Activated CD8-positive, alpha-beta T cell treated with anti-CD3 and anti-CD28 coated beads, Interleukin-2, amount 10 ng/mL, durations not matched to agents 7 days and 5 days (primary cell): ENCODE results near the gene CNNM1. TPM values are rescaled to one million over a fixed set of nuclear protein-coding genes. Genes with fewer than 3 reads are reported as not detected.

Experiments
- ATAC-seq: fragments of 150-1000 bp; cut with Tn5 transposase; one replicate; pipeline ENCODE4 v1.10.0; 2021; ENCODE audit warnings: moderate library complexity
- CTCF ChIA-PET: fragments of 350-600 bp; sonication (Branson Sonifier 250); formaldehyde crosslinking; loops from one replicate; lab custom pipeline; 2021; ENCODE audit warnings: antibody characterized with exemption; lab: Charles Lee
- POLR2A ChIA-PET: fragments of 350-600 bp; sonication (Branson Sonifier 250); formaldehyde crosslinking; loops from one replicate; lab custom pipeline; 2021; ENCODE audit warnings: antibody characterized with exemption; lab: Charles Lee
- DNase-seq: peaks from one replicate; pipeline ENCODE4 v3.0.0-alpha.2; 2020
- H3K27ac Mint-ChIP-seq: one replicate; pipeline ENCODE4 v1.8.0; 2021; ENCODE audit warnings: mild to moderate bottlenecking, mixed read lengths
- H3K27me3 Mint-ChIP-seq: one replicate; pipeline ENCODE4 v1.8.0; 2021; ENCODE audit warnings: low read depth, mixed read lengths
- H3K36me3 Mint-ChIP-seq: one replicate; pipeline ENCODE4 v1.8.0; 2021; ENCODE audit warnings: low read depth, mixed read lengths
- H3K4me1 Mint-ChIP-seq: one replicate; pipeline ENCODE4 v1.8.0; 2021; ENCODE audit warnings: low read depth, mixed read lengths
- H3K4me3 Mint-ChIP-seq: one replicate; pipeline ENCODE4 v1.8.0; 2021; ENCODE audit warnings: mild to moderate bottlenecking, mixed read lengths
- H3K9me3 Mint-ChIP-seq: one replicate; pipeline ENCODE4 v1.8.0; 2022; ENCODE audit warnings: mixed read lengths; ENCODE audit not compliant: insufficient read depth
- total RNA-seq, 2 experiments: library from RNA; stranded (reverse); gene quantifications; one replicate each; pipeline ENCODE4 v1.2.3, GENCODE V29; 2021

Gene CNNM1
- total RNA-seq, 2 experiments from 2014 or later, result 0.13 to 0.23 TPM

GRCh38 chr10:99360934-99361333 lies 31.8 kb downstream of the CNNM1 start:
- CTCF ChIA-PET, result no interaction called here
- Mint-ChIP-seq H3K9me3 (no peaks in the 10 kb centered on the region), H3K27ac (no peak overlapping the region), H3K27me3 (peaks cover 18% of the 10 kb centered on the region), H3K36me3 (no peaks in the 10 kb centered on the region), H3K4me1 (no peaks in the 10 kb centered on the region), H3K4me3 (no peak overlapping the region)
- POLR2A ChIA-PET, result no interaction called here
- no peak for DNase-seq
- ATAC-seq, result no peak

- POLR2A ChIA-PET, result no interaction called here
- no peak overlapping the region for H3K4me3 Mint-ChIP-seq
- no peaks in the 10 kb centered on the region for H3K36me3 Mint-ChIP-seq
- no peaks in the 10 kb centered on the region for H3K4me1 Mint-ChIP-seq
- ATAC-seq (no peak), DNase-seq (no peak)
- peaks cover 44% of the 10 kb centered on the region for H3K27me3 Mint-ChIP-seq
- H3K27ac Mint-ChIP-seq, result no peak overlapping the region
- no peaks in the 10 kb centered on the region for H3K9me3 Mint-ChIP-seq
- CTCF ChIA-PET, result no interaction called here
Measured at GRCh38 chr10:99364125-99364524, 35.0 kb downstream of the CNNM1 start.

GRCh38 chr10:99365311-99365710 lies 36.2 kb downstream of the CNNM1 start:
- Mint-ChIP-seq H3K4me1 (no peaks in the 10 kb centered on the region), H3K27ac (no peak overlapping the region), H3K9me3 (no peaks in the 10 kb centered on the region), H3K4me3 (no peak overlapping the region), H3K27me3 (peaks cover 51% of the 10 kb centered on the region), H3K36me3 (no peaks in the 10 kb centered on the region)
- CTCF ChIA-PET, result no interaction called here
- DNase-seq, result no peak
- POLR2A ChIA-PET, result no interaction called here
- ATAC-seq, result no peak

- ATAC-seq (no peak), DNase-seq (no peak)
- Mint-ChIP-seq H3K9me3 (no peaks in the 10 kb centered on the region), H3K36me3 (no peaks in the 10 kb centered on the region), H3K4me3 (no peak overlapping the region), H3K4me1 (peaks cover 1% of the 10 kb centered on the region), H3K27me3 (peaks cover 50% of the 10 kb centered on the region), H3K27ac (no peak overlapping the region)
- ChIA-PET CTCF (no interaction called here), POLR2A (no interaction called here)
Measured at GRCh38 chr10:99365736-99366135, 36.6 kb downstream of the CNNM1 start.

- ChIA-PET CTCF (interaction anchor here (1.0 kb wide), 2 partner anchors 26 to 245 kb away, joined by 3 read pairs; no protein-coding TSS in a partner anchor), POLR2A (interaction anchor here (0.6 kb wide), 1 partner anchor 957 kb away, joined by 3 read pairs; no protein-coding TSS in a partner anchor)
- Mint-ChIP-seq H3K9me3 (no peaks in the 10 kb centered on the region), H3K27ac (no peak overlapping the region), H3K27me3 (peaks cover 54% of the 10 kb centered on the region), H3K36me3 (no peaks in the 10 kb centered on the region), H3K4me1 (peaks cover 11% of the 10 kb centered on the region), H3K4me3 (no peak overlapping the region)
- DNase-seq, result no peak
- no peak for ATAC-seq
Measured at GRCh38 chr10:99366666-99367065, 37.5 kb downstream of the CNNM1 start.

- ATAC-seq (no peak), DNase-seq (no peak)
- Mint-ChIP-seq H3K4me3 (no peak overlapping the region), H3K9me3 (no peaks in the 10 kb centered on the region), H3K4me1 (peaks cover 11% of the 10 kb centered on the region), H3K36me3 (no peaks in the 10 kb centered on the region), H3K27ac (no peak overlapping the region), H3K27me3 (peaks cover 68% of the 10 kb centered on the region)
- ChIA-PET POLR2A (no interaction called here), CTCF (no interaction called here)
Measured at GRCh38 chr10:99368646-99369045, 39.5 kb downstream of the CNNM1 start.

- Mint-ChIP-seq H3K27me3 (peaks cover 73% of the 10 kb centered on the region), H3K36me3 (no peaks in the 10 kb centered on the region), H3K4me3 (no peak overlapping the region), H3K9me3 (no peaks in the 10 kb centered on the region), H3K27ac (no peak overlapping the region), H3K4me1 (peaks cover 11% of the 10 kb centered on the region)
- ChIA-PET CTCF (no interaction called here), POLR2A (no interaction called here)
- DNase-seq (no peak), ATAC-seq (no peak)
Measured at GRCh38 chr10:99369126-99369525, 40.0 kb downstream of the CNNM1 start.

GRCh38 chr10:99369551-99369950 lies 40.4 kb downstream of the CNNM1 start:
- H3K4me3 Mint-ChIP-seq, result no peak overlapping the region
- peaks cover 11% of the 10 kb centered on the region for H3K4me1 Mint-ChIP-seq
- ChIA-PET CTCF (no interaction called here), POLR2A (no interaction called here)
- no peak overlapping the region for H3K27ac Mint-ChIP-seq
- DNase-seq (no peak), ATAC-seq (no peak)
- H3K27me3 Mint-ChIP-seq, result peaks cover 75% of the 10 kb centered on the region
- H3K9me3 Mint-ChIP-seq, result no peaks in the 10 kb centered on the region
- H3K36me3 Mint-ChIP-seq, result no peaks in the 10 kb centered on the region

GRCh38 chr10:99370993-99371392 lies 41.8 kb downstream of the CNNM1 start:
- Mint-ChIP-seq H3K27me3 (peaks cover 72% of the 10 kb centered on the region), H3K27ac (no peak overlapping the region), H3K4me3 (no peak overlapping the region), H3K9me3 (no peaks in the 10 kb centered on the region), H3K36me3 (no peaks in the 10 kb centered on the region), H3K4me1 (peaks cover 11% of the 10 kb centered on the region)
- DNase-seq, result peak; percentile 51
- ATAC-seq, result peak; percentile 58
- CTCF ChIA-PET, result no interaction called here
- POLR2A ChIA-PET, result no interaction called here

- Mint-ChIP-seq H3K9me3 (no peaks in the 10 kb centered on the region), H3K27ac (no peak overlapping the region), H3K4me1 (peaks cover 11% of the 10 kb centered on the region), H3K27me3 (peaks cover 60% of the 10 kb centered on the region), H3K36me3 (no peaks in the 10 kb centered on the region), H3K4me3 (no peak overlapping the region)
- no peak for ATAC-seq
- DNase-seq, result no peak
- ChIA-PET CTCF (no interaction called here), POLR2A (no interaction called here)
Measured at GRCh38 chr10:99372546-99373271, 43.6 kb downstream of the CNNM1 start.

- DNase-seq (no peak), ATAC-seq (no peak)
- no peak overlapping the region for H3K4me3 Mint-ChIP-seq
- H3K27ac Mint-ChIP-seq, result no peak overlapping the region
- H3K36me3 Mint-ChIP-seq, result no peaks in the 10 kb centered on the region
- H3K9me3 Mint-ChIP-seq, result no peaks in the 10 kb centered on the region
- H3K27me3 Mint-ChIP-seq, result peaks cover 49% of the 10 kb centered on the region
- POLR2A ChIA-PET, result no interaction called here
- CTCF ChIA-PET, result no interaction called here
- peaks cover 11% of the 10 kb centered on the region for H3K4me1 Mint-ChIP-seq
Measured at GRCh38 chr10:99374526-99374925, 45.4 kb downstream of the CNNM1 start.

- Mint-ChIP-seq H3K9me3 (no peaks in the 10 kb centered on the region), H3K27ac (no peak overlapping the region), H3K27me3 (peaks cover 45% of the 10 kb centered on the region), H3K4me3 (no peak overlapping the region), H3K36me3 (no peaks in the 10 kb centered on the region), H3K4me1 (peaks cover 11% of the 10 kb centered on the region)
- CTCF ChIA-PET, result no interaction called here
- POLR2A ChIA-PET, result no interaction called here
- DNase-seq (no peak), ATAC-seq (no peak)
Measured at GRCh38 chr10:99374972-99375371, 45.8 kb downstream of the CNNM1 start.

- ATAC-seq (no peak), DNase-seq (no peak)
- H3K36me3 Mint-ChIP-seq, result no peaks in the 10 kb centered on the region
- no peak overlapping the region for H3K4me3 Mint-ChIP-seq
- CTCF ChIA-PET, result no interaction called here
- no peaks in the 10 kb centered on the region for H3K9me3 Mint-ChIP-seq
- H3K27me3 Mint-ChIP-seq, result peaks cover 45% of the 10 kb centered on the region
- H3K4me1 Mint-ChIP-seq, result peaks cover 11% of the 10 kb centered on the region
- H3K27ac Mint-ChIP-seq, result no peak overlapping the region
- POLR2A ChIA-PET, result no interaction called here
Measured at GRCh38 chr10:99375426-99375825, 46.3 kb downstream of the CNNM1 start.
